Mesothelial cell of epicardium (in vitro differentiated cells): Measurements from ENCODE around the gene RHOBTB3. TPM values are rescaled to one million over a fixed set of nuclear protein-coding genes. Genes with fewer than 3 reads are reported as not detected.

Experiments
- DNase-seq, 2 experiments: peaks; one replicate each; pipeline ENCODE4 v3.0.0; 2021; ENCODE audit warnings: low spot score in 2 of 2; ENCODE audit not compliant: unreplicated experiment in 2 of 2
- H3K27ac Mint-ChIP-seq: 2 replicates; pipeline ENCODE4 v1.8.0; 2021; ENCODE audit warnings: mixed read lengths
- H3K27me3 Mint-ChIP-seq: 2 replicates; pipeline ENCODE4 v1.8.0; 2021; ENCODE audit warnings: low read depth, mixed read lengths
- H3K36me3 Mint-ChIP-seq: 2 replicates; pipeline ENCODE4 v1.8.0; 2021; ENCODE audit warnings: mixed read lengths
- H3K4me1 Mint-ChIP-seq: 2 replicates; pipeline ENCODE4 v1.8.0; 2021; ENCODE audit warnings: mixed read lengths
- H3K4me3 Mint-ChIP-seq: 2 replicates; pipeline ENCODE4 v1.8.0; 2021; ENCODE audit warnings: mild to moderate bottlenecking, moderate library complexity, mixed read lengths
- H3K9me3 Mint-ChIP-seq: 2 replicates; pipeline ENCODE4 v1.8.0; 2021; ENCODE audit warnings: mixed read lengths
- total RNA-seq: library from RNA; stranded (reverse); gene quantifications from 3 replicates; pipeline ENCODE4 v1.2.1, GENCODE V29; 2021
- TF ChIP-seq, protein P1 (sequence below): fragments of 200-600 bp; sonication (generic); IDR thresholded peaks from one replicate; pipeline ENCODE4 v1.5.0; 2021; ENCODE audit warnings: antibody characterized with exemption; ENCODE audit not compliant: unreplicated experiment

RHOBTB3 gene, protein sequence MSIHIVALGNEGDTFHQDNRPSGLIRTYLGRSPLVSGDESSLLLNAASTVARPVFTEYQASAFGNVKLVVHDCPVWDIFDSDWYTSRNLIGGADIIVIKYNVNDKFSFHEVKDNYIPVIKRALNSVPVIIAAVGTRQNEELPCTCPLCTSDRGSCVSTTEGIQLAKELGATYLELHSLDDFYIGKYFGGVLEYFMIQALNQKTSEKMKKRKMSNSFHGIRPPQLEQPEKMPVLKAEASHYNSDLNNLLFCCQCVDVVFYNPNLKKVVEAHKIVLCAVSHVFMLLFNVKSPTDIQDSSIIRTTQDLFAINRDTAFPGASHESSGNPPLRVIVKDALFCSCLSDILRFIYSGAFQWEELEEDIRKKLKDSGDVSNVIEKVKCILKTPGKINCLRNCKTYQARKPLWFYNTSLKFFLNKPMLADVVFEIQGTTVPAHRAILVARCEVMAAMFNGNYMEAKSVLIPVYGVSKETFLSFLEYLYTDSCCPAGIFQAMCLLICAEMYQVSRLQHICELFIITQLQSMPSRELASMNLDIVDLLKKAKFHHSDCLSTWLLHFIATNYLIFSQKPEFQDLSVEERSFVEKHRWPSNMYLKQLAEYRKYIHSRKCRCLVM
- 146 to 154 TPM (median 153 TPM) in 3 replicates for total RNA-seq

DNA sequence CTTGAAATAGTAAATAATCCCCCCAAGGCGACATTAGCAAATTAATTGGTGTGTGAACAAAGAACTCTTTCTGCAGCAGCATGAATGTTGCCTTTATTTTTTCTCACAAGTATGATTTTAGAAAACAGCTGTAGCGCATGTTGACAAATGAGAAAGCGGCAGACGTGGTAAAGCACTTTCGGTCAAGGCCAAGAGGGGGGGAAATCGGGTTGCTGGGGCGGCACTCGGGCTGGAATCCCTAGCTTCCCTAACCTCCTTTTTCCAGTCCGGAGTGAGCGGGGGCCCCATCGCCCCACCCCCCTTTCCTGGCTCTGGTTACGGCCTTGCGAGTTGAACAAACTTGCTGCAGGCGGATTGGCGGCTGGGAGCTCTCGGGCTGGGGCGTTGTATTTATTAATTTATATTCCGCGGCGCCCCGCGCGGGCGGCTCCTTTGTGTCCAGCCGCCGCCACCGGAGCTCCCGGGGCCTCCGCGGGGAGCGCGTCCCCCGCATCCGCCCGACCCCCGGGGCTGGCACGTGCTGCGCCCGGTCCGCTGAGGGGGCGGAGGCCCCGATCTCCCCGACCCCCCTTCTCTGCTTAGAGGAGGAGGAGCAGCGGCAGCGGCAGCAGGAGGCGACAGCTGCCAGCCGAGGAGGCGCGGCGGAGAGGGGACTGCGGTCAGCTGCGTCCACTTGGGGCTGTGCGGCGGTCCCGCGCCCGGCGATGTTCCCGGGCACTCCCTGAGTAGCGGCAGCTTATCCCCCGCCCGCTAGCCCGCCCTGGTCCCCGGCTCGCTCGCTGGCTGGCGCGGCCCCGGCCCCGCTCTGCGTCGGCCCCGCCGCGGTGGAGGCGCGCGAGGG lies at the start of gene RHOBTB3:
Gene RHOBTB3 (plus strand): TSS at position 607 of the 841 bp plus-strand sequence. CDS start 347 bp downstream, outside the sequence.
- peak; percentile 60 to 87 for DNase-seq
- peaks cover 80% of the 10 kb centered on the region for H3K4me1 Mint-ChIP-seq
- TF ChIP-seq, protein P1, sequence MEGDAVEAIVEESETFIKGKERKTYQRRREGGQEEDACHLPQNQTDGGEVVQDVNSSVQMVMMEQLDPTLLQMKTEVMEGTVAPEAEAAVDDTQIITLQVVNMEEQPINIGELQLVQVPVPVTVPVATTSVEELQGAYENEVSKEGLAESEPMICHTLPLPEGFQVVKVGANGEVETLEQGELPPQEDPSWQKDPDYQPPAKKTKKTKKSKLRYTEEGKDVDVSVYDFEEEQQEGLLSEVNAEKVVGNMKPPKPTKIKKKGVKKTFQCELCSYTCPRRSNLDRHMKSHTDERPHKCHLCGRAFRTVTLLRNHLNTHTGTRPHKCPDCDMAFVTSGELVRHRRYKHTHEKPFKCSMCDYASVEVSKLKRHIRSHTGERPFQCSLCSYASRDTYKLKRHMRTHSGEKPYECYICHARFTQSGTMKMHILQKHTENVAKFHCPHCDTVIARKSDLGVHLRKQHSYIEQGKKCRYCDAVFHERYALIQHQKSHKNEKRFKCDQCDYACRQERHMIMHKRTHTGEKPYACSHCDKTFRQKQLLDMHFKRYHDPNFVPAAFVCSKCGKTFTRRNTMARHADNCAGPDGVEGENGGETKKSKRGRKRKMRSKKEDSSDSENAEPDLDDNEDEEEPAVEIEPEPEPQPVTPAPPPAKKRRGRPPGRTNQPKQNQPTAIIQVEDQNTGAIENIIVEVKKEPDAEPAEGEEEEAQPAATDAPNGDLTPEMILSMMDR: no peak
- no peaks in the 10 kb centered on the region for H3K27me3 Mint-ChIP-seq
- H3K36me3 Mint-ChIP-seq: no peaks in the 10 kb centered on the region
- H3K9me3 Mint-ChIP-seq: no peaks in the 10 kb centered on the region
- peak within 1 kb of the TSS; percentile 98 for H3K27ac Mint-ChIP-seq
- peak within 1 kb of the TSS; percentile 87 for H3K4me3 Mint-ChIP-seq

DNA sequence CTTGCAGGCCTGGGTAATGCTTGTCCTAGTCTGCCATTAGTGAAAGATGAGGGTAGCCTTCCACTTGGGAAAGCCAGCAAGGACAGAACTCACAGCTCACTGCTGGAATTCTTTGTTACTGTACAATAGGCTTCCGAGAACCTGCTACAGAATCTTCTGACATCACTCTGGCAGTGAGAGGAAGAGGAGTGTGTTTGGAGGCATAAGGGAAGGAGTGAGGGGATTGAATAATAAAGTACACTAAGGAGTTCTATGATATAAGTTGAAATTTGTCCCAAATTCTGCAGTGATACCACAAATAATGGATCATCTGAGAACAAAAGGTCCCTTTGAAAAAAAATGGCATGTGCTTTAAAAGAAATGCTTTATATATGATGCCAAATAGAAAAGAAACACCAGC lies 48.2 kb upstream of the RHOBTB3 start, which contains the start of gene SPATA9:
Gene SPATA9 (minus strand): TSS at position 101 of the 400 bp plus-strand sequence. CDS start 137 bp downstream, outside the sequence.
- Mint-ChIP-seq H3K27ac (no peak within 1 kb of the TSS), H3K4me3 (no peak within 1 kb of the TSS), H3K36me3 (no peaks in the 10 kb centered on the region), H3K27me3 (no peaks in the 10 kb centered on the region), H3K9me3 (peaks cover 10% of the 10 kb centered on the region), H3K4me1 (peaks cover 4% of the 10 kb centered on the region)
- DNase-seq: no peak
- TF ChIP-seq, protein P1: no peak

GRCh38 chr5:95684361-95684760 lies 46.8 kb upstream of the RHOBTB3 start:
- TF ChIP-seq, protein P1: no peak
- Mint-ChIP-seq H3K9me3 (peaks cover 2% of the 10 kb centered on the region), H3K4me1 (peaks cover 4% of the 10 kb centered on the region), H3K27me3 (no peaks in the 10 kb centered on the region), H3K4me3 (no peak overlapping the region), H3K36me3 (no peaks in the 10 kb centered on the region), H3K27ac (no peak overlapping the region)
- no peak for DNase-seq

DNA sequence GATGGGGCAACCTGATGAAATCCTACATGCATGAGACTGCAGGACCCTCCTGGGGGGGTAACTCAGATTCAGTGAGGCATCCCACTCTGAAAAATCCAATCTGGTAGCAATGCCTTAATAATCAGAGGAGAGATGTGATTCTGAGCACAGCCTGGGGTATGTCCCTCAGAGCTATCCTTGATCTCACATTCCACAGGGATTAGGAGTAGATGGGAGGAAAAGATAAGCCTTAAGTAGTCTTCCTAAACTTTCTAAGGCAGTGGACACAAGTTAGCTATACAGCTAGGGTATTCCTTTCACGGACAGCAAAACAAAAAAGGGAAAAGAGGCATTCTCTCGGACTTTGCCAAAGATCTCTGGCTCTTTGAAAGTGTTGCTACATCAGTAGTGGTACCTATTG lies 44.5 kb upstream of the RHOBTB3 start:
- TF ChIP-seq, protein P1: no peak
- Mint-ChIP-seq H3K4me3 (no peak overlapping the region), H3K27me3 (no peaks in the 10 kb centered on the region), H3K36me3 (no peaks in the 10 kb centered on the region), H3K9me3 (peaks cover 7% of the 10 kb centered on the region), H3K27ac (no peak overlapping the region), H3K4me1 (peaks cover 4% of the 10 kb centered on the region)
- no peak for DNase-seq

- peaks cover 7% of the 10 kb centered on the region for H3K9me3 Mint-ChIP-seq
- H3K27me3 Mint-ChIP-seq: no peaks in the 10 kb centered on the region
- DNase-seq: no peak
- peaks cover 4% of the 10 kb centered on the region for H3K4me1 Mint-ChIP-seq
- no peaks in the 10 kb centered on the region for H3K36me3 Mint-ChIP-seq
- TF ChIP-seq, protein P1: no peak
- H3K27ac Mint-ChIP-seq: no peak overlapping the region
- no peak overlapping the region for H3K4me3 Mint-ChIP-seq
These were observed 41.5 kb upstream of the RHOBTB3 start for GRCh38 chr5:95689680-95690079.
